ENCODE data around the gene MT1X.
"Not testable (repeated sequence)": the region's sequence is repeated elsewhere in the genome, so short reads cannot be mapped to it uniquely, and the experiment has no call there.

The MT1X gene

DNA sequence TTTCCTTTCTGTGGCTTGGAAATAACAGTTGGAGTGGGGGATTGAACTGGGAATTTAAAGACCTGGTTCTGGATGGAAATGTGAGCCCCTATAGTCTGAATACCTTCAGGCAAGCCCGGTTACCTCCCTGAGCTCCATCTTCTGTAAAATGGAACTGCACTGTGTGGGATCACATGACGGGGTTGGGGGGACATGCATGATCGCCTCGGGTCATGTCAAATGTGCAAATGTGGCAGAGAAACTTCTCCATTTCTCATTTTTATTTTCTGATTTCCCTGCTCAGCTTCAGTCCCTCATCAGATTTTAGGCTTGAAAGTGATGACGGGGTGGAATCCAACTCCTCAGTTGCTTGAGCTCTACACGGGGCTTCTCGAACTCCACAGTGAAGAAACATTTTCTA, 29.1 kb upstream of the MT1X start:
- no peak for DNase-seq (ENCODE audit: low read depth in 1 of 2, low spot score in 1 of 2)

DNA sequence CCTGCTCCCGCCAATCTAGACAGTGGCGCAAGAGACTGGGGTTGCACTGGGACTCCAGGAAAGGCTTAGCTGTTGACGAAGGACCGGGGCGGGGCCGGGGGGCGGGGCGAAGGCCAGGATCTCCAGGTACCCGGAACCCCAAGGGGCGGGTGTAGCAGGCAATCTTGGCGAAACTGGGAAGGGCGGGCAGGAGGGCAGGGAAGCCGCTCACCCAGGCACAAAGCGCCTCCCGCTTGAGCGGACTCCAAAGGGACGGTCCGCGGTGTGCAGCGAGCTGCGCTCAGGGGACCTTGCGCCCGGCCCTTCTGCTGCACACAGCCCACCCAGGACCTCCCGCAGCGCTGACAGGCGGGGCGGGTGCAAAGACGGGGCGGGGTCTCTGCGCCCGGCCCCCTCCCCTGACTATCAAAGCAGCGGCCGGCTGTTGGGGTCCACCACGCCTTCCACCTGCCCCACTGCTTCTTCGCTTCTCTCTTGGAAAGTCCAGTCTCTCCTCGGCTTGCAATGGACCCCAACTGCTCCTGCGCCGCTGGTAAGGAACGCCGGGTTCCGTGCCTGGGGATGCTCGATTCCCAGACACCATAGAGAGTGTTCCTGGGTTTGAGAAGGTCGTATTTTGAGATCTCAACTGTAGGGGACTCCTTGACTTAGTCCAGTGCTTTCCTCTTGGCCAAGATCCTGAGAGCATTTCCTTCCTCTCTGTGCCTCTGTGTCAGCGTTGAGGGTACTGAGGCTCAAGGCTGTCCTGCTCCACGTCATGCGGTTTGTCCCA, 24.5 kb upstream of the MT1X start, which contains the start of gene MT1F:
TSS of gene MT1F (plus strand) at position 405 of the 772 bp plus-strand sequence. CDS start at position 505, 100 bp downstream.
- DNase-seq (ENCODE audit: low read depth in 1 of 2, low spot score in 1 of 2): peak; percentile 48 to 49

GRCh38 chr16:56658327-56658875, 23.9 kb upstream of the MT1X start:
- DNase-seq (ENCODE audit: low read depth in 1 of 2, low spot score in 1 of 2): no peak

DNA sequence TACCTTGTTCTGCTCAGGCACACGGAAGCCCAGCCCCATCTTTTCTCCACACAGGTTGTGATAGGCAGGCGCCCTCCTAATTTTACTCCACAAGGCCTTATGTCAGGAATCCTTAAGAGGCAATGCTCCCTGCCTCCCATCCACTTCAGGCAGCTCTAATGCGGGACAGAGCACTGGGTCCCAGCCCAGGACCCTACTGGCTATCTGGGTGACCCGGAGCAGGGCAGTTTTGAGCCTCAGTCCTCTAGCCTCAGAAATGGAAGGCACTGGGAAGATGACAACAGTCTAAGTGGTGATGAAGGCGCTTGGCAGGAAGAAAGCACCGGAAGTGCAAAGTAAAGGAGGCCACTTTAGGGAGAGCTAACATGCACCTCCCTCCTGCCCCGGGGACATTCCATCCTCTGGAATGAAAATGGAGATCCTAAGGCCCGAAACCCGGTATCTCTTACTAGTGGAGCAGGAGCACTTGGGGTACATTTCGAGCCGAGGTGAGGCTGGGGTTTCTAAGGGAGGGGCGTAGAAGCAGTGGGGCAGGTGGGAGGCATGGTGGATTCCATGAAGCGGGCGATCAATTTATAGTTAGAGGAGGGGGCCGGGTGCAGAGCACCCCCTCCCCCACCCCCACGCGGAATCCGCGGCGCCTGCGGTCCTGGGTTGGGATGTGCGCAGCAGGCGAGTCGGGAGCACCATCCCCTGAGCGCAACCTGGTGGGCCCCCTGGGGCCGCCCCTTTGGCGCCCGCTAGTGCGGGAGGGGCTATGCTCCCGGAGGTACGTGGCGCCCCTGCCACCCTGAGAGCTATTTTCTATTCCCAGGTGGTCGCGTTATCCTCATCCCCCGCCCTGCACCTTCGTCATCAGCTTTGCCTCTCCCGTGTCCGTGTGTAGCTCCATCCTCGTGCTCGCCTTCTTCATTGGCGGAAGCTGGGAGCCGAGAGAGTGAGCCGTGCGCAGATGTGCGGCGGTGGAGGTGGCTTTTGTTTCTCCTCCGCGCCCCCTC, 19.6 kb upstream of the MT1X start:
- peak in 1 of 2 donors; percentile 13 for DNase-seq (ENCODE audit: low read depth in 1 of 2, low spot score in 1 of 2)

- no peak for DNase-seq (ENCODE audit: low read depth in 1 of 2, low spot score in 1 of 2)
These were observed 17.8 kb upstream of the MT1X start for GRCh38 chr16:56664506-56664905.

DNA sequence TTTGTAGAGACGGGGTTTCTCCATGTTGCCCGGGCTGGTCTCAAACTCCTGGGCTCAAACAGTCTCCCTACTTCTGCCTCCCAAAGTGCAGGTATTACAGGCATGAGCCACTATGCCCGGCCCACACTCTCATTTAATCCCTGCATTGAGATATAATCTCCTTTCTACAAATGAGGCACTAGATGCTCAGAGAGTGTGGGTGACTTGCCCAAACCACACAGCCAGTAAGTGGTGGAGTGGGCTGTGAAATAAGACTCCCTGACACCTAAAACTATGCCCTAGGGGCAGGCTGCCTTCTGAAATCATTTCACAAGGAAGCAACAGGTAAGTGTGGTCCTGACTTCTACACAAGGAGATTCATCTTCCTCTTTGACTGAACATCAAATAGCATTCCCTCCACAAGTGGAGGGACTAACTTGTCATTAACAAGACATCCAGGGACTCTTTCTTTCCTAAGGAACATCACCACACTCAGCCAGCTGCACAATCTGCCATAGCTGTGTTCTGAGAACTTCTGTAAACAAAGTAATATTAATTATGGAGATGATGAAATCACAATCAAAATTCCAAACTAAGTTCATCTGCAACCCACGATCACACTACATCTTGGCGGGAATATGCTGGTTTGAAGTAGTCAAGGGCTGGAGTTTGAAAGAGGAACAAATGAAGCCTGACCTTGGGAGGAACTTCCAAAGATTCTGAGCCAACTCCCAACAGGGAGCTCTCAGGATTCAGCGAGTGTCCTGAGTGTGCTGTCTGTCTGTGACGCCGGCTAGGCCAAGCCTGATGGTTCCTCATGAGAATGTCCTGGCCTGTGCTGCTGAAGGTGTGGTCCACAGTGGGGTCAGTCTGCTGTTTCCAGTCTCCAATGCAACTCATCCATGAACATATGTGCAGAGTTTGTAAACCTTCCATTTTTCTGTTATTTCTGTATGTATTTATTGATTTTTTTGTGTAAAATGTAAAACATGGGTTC, 16.7 kb upstream of the MT1X start:
- DNase-seq (ENCODE audit: low read depth in 1 of 2, low spot score in 1 of 2): not testable (repeated sequence)

- peak in 1 of 2 donors; percentile 9 for DNase-seq (ENCODE audit: low read depth in 1 of 2, low spot score in 1 of 2)
These were observed 14.4 kb upstream of the MT1X start, which contains the start of gene MT1G for GRCh38 chr16:56667581-56668571. TSS of gene MT1G (minus strand) at chr16:56668065. CDS start at chr16:56667993, 72 bp downstream.

DNA sequence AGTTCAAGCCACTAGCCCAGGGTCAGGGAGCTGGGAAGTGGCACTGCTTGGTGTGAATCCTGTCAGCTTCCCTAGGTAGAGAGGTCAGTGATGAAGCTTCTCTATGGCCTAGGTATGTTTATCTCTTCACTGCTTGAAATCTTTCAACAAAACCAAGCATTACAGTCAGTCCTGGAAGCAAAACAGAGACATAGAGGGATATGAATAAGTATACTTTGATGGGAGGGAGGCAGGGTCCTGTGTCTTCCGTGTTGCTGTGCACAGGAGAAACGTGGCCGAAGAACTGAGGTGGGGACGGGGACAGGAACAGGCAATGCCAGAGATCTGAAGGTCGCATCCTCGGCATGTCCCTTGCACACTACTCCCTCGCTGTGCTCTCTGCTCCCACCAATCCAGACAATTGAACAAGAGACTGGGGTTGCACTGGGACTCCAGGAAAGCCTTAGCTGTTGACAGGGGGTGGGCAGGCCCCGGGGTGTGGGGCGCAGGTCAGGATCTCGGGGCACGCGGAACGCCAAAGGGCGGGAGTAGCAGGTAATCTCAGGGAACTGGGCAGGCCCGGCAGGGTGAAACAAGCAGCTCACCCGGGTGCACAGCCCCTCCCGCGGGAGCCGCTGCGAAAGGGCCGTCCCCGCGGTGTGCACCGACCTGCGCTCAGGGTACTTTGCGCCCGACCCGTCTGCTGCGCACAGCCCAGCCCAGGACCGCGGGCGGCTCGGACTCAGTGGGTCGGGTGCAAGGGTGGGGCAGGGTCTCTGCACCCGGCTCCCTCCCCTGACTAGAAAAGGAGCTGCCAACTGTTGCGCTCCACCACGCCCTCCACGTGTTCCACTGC, 13.0 kb upstream of the MT1X start, which contains the start of gene MT1H:
TSS of gene MT1H (plus strand) at position 810 of the 835 bp plus-strand sequence. CDS start 71 bp downstream, outside the sequence.
- no peak for DNase-seq (ENCODE audit: low read depth in 1 of 2, low spot score in 1 of 2)

DNA sequence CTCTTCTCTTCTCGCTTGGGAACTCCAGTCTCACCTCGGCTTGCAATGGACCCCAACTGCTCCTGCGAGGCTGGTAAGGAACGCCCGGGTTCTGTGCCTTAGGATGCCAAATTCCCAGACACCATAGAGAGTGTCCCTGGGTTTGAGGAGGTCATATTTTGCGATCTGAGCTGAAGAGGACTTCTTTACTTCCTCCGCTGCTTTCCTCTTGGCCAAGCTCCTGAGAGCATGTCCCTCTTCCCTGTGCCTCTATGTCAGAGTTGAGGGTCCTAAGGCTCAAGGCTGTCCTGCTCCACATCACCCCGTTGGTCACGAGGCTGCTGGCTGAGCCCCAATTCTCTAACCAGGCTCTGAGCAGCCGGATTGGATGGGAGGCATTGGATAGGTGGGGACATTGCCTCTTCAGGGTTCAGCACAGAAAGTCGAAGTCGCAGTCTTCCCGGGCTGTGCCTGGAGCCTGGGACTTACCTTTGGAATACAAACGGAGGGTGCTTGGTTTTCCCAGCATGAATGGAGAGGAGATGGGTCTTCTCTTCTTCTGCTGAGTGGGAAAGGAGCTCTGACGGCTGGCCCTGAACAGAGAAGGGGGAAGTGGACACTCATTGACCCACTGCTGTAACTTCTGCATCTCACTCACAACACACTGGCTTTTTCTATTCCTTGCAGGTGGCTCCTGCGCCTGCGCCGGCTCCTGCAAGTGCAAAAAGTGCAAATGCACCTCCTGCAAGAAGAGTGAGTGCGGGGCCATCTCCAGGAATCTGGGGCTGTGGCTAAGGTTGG, 12.2 kb upstream of the MT1X start:
- no peak for DNase-seq (ENCODE audit: low read depth in 1 of 2, low spot score in 1 of 2)

DNA sequence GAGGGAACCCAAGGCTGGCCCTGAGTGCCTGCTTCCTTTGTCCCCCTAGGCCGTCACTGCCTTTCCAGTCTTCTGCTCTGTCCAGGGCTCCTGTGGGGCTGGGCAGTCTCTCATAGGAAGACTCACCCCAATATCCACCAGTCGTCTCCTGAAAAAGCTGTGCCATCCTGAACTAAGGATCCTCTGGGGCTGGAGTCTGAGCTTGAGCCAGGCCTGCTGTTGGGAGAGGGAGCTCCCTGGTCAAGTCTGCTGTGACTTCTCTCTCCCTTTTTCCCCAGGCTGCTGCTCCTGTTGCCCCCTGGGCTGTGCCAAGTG, 11.7 kb upstream of the MT1X start:
- no peak for DNase-seq (ENCODE audit: low read depth in 1 of 2, low spot score in 1 of 2)

DNA sequence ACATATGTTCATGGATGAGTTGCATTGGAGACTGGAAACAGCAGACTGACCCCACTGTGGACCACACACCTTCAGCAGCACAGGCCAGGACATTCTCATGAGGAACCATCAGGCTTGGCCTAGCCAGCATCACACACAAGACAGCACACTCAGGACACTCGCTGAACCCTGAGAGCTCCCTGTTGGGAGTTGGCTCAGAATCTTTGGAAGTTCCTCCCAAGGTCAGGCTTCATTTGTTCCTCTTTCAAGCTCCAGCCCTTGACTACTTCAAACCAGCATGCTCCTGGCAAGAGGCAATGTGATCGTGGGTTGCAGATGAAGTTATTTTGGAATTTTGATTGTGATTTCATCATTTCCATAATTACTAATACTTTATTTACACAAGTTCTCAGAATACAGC, 10.6 kb upstream of the MT1X start:
- DNase-seq (ENCODE audit: low read depth in 1 of 2, low spot score in 1 of 2): not testable (repeated sequence)

GRCh38 chr16:56672171-56672570, 10.1 kb upstream of the MT1X start:
- not testable (repeated sequence) for DNase-seq (ENCODE audit: low read depth in 1 of 2, low spot score in 1 of 2)

- no peak for DNase-seq (ENCODE audit: low read depth in 1 of 2, low spot score in 1 of 2)
These were observed 9.3 kb upstream of the MT1X start for GRCh38 chr16:56672761-56673536.

DNA sequence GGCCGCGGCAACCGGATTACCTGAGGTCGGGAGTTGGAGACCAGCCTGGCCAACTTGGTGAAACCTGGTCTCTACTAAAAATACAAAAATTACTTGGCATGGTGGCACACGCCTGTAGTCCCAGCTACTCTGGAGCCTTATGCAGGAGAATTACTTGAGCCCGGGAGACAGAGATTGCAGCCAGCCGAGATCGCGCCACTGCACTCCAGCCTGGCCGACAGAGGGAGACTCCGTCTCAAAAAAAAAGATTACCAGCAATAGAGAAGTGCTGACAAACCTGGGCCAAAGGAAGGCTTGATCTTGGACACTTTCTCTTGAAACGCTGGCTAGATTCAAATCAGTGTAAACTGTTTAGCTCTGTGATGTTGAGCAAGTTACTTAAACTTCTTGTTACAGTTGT, 8.3 kb upstream of the MT1X start:
- no peak for DNase-seq (ENCODE audit: low read depth in 1 of 2, low spot score in 1 of 2)

DNA sequence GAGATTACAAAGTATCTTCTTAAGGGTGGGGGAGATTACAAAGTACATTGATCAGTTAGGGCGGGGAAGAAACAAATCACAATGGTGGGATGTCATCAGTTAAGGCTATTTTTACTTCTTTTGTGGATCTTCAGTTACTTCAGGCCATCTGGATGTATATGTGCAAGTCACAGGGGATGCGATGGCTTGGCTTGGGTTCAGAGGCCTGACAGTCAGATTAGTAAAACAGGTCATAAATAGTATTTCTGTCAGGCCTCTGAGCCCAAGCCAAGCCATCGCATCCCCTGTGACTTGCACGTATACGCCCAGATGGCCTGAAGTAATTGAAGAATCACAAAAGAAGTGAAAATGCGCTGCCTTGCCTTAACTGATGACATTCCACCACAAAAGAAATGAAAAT, 7.7 kb upstream of the MT1X start:
- not testable (repeated sequence) for DNase-seq (ENCODE audit: low read depth in 1 of 2, low spot score in 1 of 2)

DNA sequence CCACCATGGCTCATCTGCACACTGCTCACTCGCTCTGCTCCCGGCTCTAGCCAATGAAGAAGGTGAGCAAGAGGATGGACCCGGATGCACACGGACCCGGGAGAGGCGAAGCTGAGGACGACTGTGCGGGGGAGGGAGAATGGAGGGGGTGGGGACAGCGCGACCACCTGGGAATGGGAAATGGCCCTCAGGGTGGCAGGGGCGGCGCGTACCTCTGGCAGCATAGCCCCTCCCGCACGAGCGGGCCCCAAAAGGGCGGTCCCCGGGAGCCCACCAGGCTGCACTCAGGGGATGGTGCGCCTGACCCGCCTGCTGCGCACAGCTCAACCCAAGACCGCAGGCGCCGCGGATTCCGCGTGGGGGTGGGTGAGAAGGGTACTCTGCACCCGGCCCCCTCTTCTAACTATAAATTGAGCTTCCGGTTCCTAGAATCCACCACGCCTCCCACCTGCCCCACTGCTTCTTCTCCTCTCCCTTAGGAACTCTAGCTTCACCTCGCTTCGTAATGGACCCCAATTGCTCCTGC, 6.5 kb upstream of the MT1X start:
- DNase-seq (ENCODE audit: low read depth in 1 of 2, low spot score in 1 of 2): peak in 1 of 2 donors; percentile 31
